Measurements from ENCODE around the gene ROR2. TPM values are rescaled to one million over a fixed set of nuclear protein-coding genes. Genes with fewer than 3 reads are reported as not detected.

Gene ROR2
- total and polyA plus RNA-seq, 5 donors from 2014 or later: 0.12 TPM; not detected in 4

DNA sequence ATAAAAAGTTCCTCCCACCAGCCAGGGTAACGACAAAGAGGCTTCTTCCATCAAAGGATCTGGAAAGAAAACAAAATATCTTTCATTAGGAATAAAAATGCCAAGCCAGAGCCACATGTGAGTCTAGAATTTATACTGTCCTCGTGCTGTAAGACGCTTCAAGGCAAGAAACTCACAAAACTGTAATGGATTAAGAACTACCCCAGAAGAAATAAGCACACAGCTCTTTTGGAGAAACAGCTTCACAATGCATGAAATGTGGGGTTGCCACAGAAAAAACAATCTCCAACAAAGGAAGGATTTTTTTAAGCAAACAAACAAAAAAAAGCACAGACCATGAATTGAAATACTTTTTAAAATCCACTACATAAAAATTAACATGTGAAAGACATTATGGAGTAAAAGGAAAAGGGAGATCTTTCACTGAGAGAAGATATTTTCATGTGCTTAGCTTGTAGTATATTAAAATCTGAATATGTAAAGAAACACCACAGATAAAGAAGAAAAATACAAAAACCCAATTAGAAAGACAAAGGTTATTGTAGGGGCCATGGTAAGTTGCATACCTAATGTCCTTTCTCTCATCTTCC lies 385.9 kb downstream of the ROR2 start:
- no peak overlapping the region for H3K27ac Mint-ChIP-seq
- peaks cover 18% of the 10 kb centered on the region for H3K27me3 Mint-ChIP-seq
- H3K9me3 ChIP-seq (ENCODE audit: control insufficient read depth in 2 of 2, low read length in 2 of 2): no peaks in the 10 kb centered on the region
- no peak overlapping the region for H3K4me3 ChIP-seq (ENCODE audit: low read depth, low read length)
- H3K9me3 Mint-ChIP-seq: peaks cover 0 to 3% (median 0%) of the 10 kb centered on the region in 7 donors
- H3K4me1 ChIP-seq (ENCODE audit: control insufficient read depth, insufficient read depth, low read length, poor library complexity, severe bottlenecking): no peaks in the 10 kb centered on the region
- ATAC-seq (ENCODE audit: low read depth in 2 of 2) (no peak), DNase-seq (no peak)
- H3K36me3 ChIP-seq (ENCODE audit: control insufficient read depth, insufficient read depth, low read length): no peaks in the 10 kb centered on the region
- H3K4me3 Mint-ChIP-seq: no peak overlapping the region
- H3K4me1 Mint-ChIP-seq: no peaks in the 10 kb centered on the region
- no peaks in the 10 kb centered on the region for H3K36me3 Mint-ChIP-seq
- H3K27me3 ChIP-seq (ENCODE audit: control insufficient read depth, insufficient read depth, low read length): no peaks in the 10 kb centered on the region
- H3K27ac ChIP-seq (ENCODE audit: insufficient read depth, low read length, poor library complexity, severe bottlenecking): no peak overlapping the region

DNA sequence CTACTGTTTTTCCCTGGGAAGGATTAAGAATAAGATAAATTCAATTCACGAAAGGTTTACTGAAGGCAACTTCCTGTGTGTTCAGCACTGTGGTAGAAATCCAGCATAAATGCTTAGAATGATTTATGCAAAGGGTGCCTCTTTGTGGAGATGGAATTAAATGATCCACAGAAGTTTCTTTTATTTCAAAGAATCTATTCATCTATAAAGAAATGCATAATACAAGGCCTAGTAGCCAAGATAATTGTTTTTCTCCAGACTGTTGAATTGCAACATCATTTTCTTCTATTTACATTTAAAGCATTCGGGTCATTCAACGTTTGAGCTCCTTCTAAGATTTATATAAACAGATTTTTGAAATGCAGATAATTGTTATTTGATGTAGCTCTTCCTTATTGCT lies 387.6 kb downstream of the ROR2 start:
- Mint-ChIP-seq H3K27ac (no peak overlapping the region), H3K4me3 (no peak overlapping the region), H3K9me3 (peaks cover 0 to 3% (median 0%) of the 10 kb centered on the region in 7 donors), H3K36me3 (no peaks in the 10 kb centered on the region), H3K27me3 (peaks cover 17% of the 10 kb centered on the region), H3K4me1 (no peaks in the 10 kb centered on the region)
- no peaks in the 10 kb centered on the region for H3K36me3 ChIP-seq (ENCODE audit: control insufficient read depth, insufficient read depth, low read length)
- no peaks in the 10 kb centered on the region for H3K4me1 ChIP-seq (ENCODE audit: control insufficient read depth, insufficient read depth, low read length, poor library complexity, severe bottlenecking)
- H3K27ac ChIP-seq (ENCODE audit: insufficient read depth, low read length, poor library complexity, severe bottlenecking): no peak overlapping the region
- ATAC-seq (ENCODE audit: low read depth in 2 of 2) (no peak), DNase-seq (no peak)
- H3K27me3 ChIP-seq (ENCODE audit: control insufficient read depth, insufficient read depth, low read length): no peaks in the 10 kb centered on the region
- no peak overlapping the region for H3K4me3 ChIP-seq (ENCODE audit: low read depth, low read length)
- H3K9me3 ChIP-seq (ENCODE audit: control insufficient read depth in 2 of 2, low read length in 2 of 2): no peaks in the 10 kb centered on the region

DNA sequence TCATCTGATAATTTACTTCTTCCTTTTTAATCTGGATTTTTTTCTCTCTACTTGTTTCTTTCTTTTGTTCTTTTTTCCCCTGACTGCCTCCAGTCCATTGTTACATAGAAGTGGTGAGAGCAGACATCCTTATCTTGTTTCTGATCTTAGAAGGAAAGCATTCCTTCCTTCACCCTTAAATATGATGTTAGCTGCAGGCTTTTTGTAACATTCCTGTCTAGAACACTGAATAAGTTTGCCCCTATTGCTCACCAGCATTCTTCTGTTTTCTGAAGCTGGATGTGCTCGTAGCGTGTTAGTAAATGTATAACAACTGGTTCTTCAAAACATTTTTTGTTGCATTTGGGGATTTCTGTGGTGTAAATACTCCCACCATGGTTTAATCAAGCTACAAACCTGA lies 389.7 kb downstream of the ROR2 start:
- H3K27me3 Mint-ChIP-seq: peaks cover 17% of the 10 kb centered on the region
- no peak overlapping the region for H3K4me3 ChIP-seq (ENCODE audit: low read depth, low read length)

DNA sequence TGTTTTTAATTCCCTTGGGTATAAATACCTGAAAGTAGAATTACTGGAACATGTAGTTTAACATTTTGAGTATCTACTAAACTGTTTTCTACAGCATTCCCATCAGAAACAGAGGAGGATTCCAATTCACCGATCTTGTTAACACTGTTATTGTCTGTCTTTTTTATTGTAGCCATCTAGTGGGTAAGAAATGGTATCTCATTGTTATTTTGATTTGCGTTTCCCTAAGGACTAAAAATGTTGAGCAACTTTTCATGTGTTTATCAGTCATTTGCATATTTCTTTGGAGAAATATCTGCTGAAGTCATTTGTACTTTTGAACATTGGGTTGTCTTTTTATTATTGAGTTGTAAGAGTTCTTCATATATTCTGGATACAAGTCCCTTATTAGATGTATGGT lies 391.1 kb downstream of the ROR2 start:
- H3K27ac Mint-ChIP-seq: no peak overlapping the region
- Histone ChIP-seq H3K4me3 (ENCODE audit: low read depth, low read length) (no peak overlapping the region), H3K4me1 (ENCODE audit: control insufficient read depth, insufficient read depth, low read length, poor library complexity, severe bottlenecking) (no peaks in the 10 kb centered on the region), H3K36me3 (ENCODE audit: control insufficient read depth, insufficient read depth, low read length) (no peaks in the 10 kb centered on the region), H3K27ac (ENCODE audit: insufficient read depth, low read length, poor library complexity, severe bottlenecking) (no peak overlapping the region), H3K27me3 (ENCODE audit: control insufficient read depth, insufficient read depth, low read length) (no peaks in the 10 kb centered on the region), H3K9me3 (ENCODE audit: control insufficient read depth in 2 of 2, low read length in 2 of 2) (no peaks in the 10 kb centered on the region)
- peaks cover 0 to 3% (median 0%) of the 10 kb centered on the region in 7 donors for H3K9me3 Mint-ChIP-seq
- H3K36me3 Mint-ChIP-seq: no peaks in the 10 kb centered on the region
- DNase-seq (no peak), ATAC-seq (ENCODE audit: low read depth in 2 of 2) (no peak)
- H3K4me3 Mint-ChIP-seq: no peak overlapping the region
- no peaks in the 10 kb centered on the region for H3K4me1 Mint-ChIP-seq
- H3K27me3 Mint-ChIP-seq: peaks cover 23% of the 10 kb centered on the region

More for the DNA sequence above, 389.7 kb downstream of the ROR2 start:
- no peaks in the 10 kb centered on the region for H3K4me1 ChIP-seq (ENCODE audit: control insufficient read depth, insufficient read depth, low read length, poor library complexity, severe bottlenecking)
- H3K36me3 Mint-ChIP-seq: no peaks in the 10 kb centered on the region
- H3K4me1 Mint-ChIP-seq: no peaks in the 10 kb centered on the region
- peaks cover 0 to 3% (median 0%) of the 10 kb centered on the region in 7 donors for H3K9me3 Mint-ChIP-seq
- H3K27ac ChIP-seq (ENCODE audit: insufficient read depth, low read length, poor library complexity, severe bottlenecking): no peak overlapping the region
- DNase-seq (no peak), ATAC-seq (ENCODE audit: low read depth in 2 of 2) (no peak)
- no peaks in the 10 kb centered on the region for H3K36me3 ChIP-seq (ENCODE audit: control insufficient read depth, insufficient read depth, low read length)
- H3K9me3 ChIP-seq (ENCODE audit: control insufficient read depth in 2 of 2, low read length in 2 of 2): no peaks in the 10 kb centered on the region
- H3K4me3 Mint-ChIP-seq: no peak overlapping the region
- H3K27me3 ChIP-seq (ENCODE audit: control insufficient read depth, insufficient read depth, low read length): no peaks in the 10 kb centered on the region
- no peak overlapping the region for H3K27ac Mint-ChIP-seq

DNA sequence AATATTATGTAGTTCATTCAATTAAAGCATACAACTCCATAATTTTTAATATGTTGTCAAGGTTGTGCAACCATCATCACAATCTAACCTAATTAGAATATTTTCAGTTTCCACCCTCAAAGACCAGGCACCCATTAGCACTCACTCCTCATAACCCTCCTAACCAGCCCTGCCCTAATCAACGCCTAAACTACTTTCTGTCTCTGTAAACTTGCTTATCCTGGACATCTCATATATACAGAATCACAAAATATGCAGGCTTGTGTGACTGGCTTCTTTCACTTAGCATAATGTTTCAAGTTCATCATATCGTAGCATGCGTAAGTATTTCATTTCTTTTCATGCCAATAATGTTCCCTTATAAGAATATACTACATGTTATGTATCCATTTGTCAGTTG lies 391.6 kb downstream of the ROR2 start:
- DNase-seq: no peak
- Histone ChIP-seq H3K4me3 (ENCODE audit: low read depth, low read length) (no peak overlapping the region), H3K27me3 (ENCODE audit: control insufficient read depth, insufficient read depth, low read length) (no peaks in the 10 kb centered on the region), H3K27ac (ENCODE audit: insufficient read depth, low read length, poor library complexity, severe bottlenecking) (no peak overlapping the region), H3K9me3 (ENCODE audit: control insufficient read depth in 2 of 2, low read length in 2 of 2) (no peaks in the 10 kb centered on the region), H3K4me1 (ENCODE audit: control insufficient read depth, insufficient read depth, low read length, poor library complexity, severe bottlenecking) (no peaks in the 10 kb centered on the region), H3K36me3 (ENCODE audit: control insufficient read depth, insufficient read depth, low read length) (no peaks in the 10 kb centered on the region)
- Mint-ChIP-seq H3K9me3 (peaks cover 0 to 3% (median 0%) of the 10 kb centered on the region in 7 donors), H3K4me3 (no peak overlapping the region), H3K4me1 (no peaks in the 10 kb centered on the region), H3K27me3 (peaks cover 24% of the 10 kb centered on the region), H3K27ac (no peak overlapping the region), H3K36me3 (no peaks in the 10 kb centered on the region)
- ATAC-seq (ENCODE audit: low read depth in 2 of 2): no peak

DNA sequence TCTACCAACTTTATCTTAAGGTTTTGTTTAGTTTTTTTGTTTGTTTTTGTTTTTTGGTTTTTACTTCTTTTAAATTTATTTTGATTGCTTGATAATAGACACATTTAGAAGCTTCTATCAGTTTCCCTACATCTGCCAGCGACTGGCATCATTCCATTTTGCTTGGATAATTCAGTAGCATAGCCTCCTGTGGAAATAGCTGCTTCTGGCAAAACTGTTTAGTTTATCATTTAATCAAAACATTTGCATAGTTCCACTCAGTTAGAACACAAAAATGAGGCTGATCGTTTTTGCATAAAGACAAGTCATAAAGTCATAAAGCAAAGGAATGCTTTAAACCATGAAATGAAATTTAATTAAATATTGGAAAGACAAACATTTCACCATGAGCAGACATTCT lies 392.7 kb downstream of the ROR2 start:
- Mint-ChIP-seq H3K4me3 (no peak overlapping the region), H3K36me3 (no peaks in the 10 kb centered on the region), H3K27me3 (peaks cover 17% of the 10 kb centered on the region), H3K9me3 (peaks cover 0 to 3% (median 0%) of the 10 kb centered on the region in 7 donors), H3K4me1 (no peaks in the 10 kb centered on the region), H3K27ac (no peak overlapping the region)
- no peak overlapping the region for H3K27ac ChIP-seq (ENCODE audit: insufficient read depth, low read length, poor library complexity, severe bottlenecking)
- no peaks in the 10 kb centered on the region for H3K27me3 ChIP-seq (ENCODE audit: control insufficient read depth, insufficient read depth, low read length)
- H3K4me3 ChIP-seq (ENCODE audit: low read depth, low read length): no peak overlapping the region
- H3K36me3 ChIP-seq (ENCODE audit: control insufficient read depth, insufficient read depth, low read length): no peaks in the 10 kb centered on the region
- ATAC-seq (ENCODE audit: low read depth in 2 of 2): no peak
- no peak for DNase-seq
- no peaks in the 10 kb centered on the region for H3K4me1 ChIP-seq (ENCODE audit: control insufficient read depth, insufficient read depth, low read length, poor library complexity, severe bottlenecking)
- no peaks in the 10 kb centered on the region for H3K9me3 ChIP-seq (ENCODE audit: control insufficient read depth in 2 of 2, low read length in 2 of 2)

DNA sequence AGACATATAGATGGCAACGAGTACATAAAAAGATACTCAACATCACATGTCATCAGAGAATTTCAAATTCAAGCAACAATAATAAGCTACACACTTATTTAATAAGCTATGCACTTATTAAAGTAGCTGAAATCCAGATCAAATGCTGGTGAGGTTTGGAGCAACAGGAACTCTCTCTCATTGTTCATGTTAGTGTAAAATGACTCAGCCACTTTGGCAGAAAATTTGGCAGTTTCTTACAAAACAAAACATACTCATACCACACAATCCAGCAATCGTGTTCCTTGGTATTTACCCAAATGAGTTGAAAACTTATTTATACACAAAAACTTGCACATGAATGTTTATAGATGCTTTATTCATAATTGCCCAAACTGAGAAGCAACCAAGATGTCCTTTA lies 394.9 kb downstream of the ROR2 start:
- H3K36me3 Mint-ChIP-seq: no peaks in the 10 kb centered on the region
- no peak for DNase-seq
- no peak overlapping the region for H3K4me3 ChIP-seq (ENCODE audit: low read depth, low read length)
- H3K27ac ChIP-seq (ENCODE audit: insufficient read depth, low read length, poor library complexity, severe bottlenecking): no peak overlapping the region
- no peak for ATAC-seq (ENCODE audit: low read depth in 2 of 2)
- H3K27ac Mint-ChIP-seq: no peak overlapping the region
- no peaks in the 10 kb centered on the region for H3K36me3 ChIP-seq (ENCODE audit: control insufficient read depth, insufficient read depth, low read length)
- H3K4me1 Mint-ChIP-seq: no peaks in the 10 kb centered on the region
- H3K27me3 Mint-ChIP-seq: peaks cover 16% of the 10 kb centered on the region
- H3K9me3 ChIP-seq (ENCODE audit: control insufficient read depth in 2 of 2, low read length in 2 of 2): no peaks in the 10 kb centered on the region
- no peaks in the 10 kb centered on the region for H3K27me3 ChIP-seq (ENCODE audit: control insufficient read depth, insufficient read depth, low read length)
- no peak overlapping the region for H3K4me3 Mint-ChIP-seq
- no peaks in the 10 kb centered on the region for H3K4me1 ChIP-seq (ENCODE audit: control insufficient read depth, insufficient read depth, low read length, poor library complexity, severe bottlenecking)
- no peaks in the 10 kb centered on the region for H3K9me3 Mint-ChIP-seq

DNA sequence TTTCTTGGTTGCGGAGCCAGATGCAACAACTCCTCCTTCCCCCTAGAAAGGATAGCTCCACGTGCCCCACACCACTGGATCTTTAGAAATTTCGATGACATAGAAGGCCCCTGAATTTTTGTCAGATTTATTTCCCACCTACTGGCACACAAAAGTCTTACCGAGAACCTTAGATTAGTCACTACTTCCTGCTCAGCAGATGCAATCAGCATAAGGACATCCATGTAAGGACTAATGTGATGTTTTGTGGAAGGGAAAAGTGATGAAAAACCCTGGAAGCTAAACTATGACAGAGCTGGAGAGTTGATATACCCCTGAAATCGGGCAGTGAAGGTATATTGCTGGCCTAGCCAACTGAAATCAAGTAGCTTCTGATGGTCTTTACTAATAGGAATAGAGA lies 400.9 kb downstream of the ROR2 start:
- DNase-seq (no peak), ATAC-seq (ENCODE audit: low read depth in 2 of 2) (no peak)
- Histone ChIP-seq H3K27ac (ENCODE audit: insufficient read depth, low read length, poor library complexity, severe bottlenecking) (no peak overlapping the region), H3K36me3 (ENCODE audit: control insufficient read depth, insufficient read depth, low read length) (no peaks in the 10 kb centered on the region), H3K4me1 (ENCODE audit: control insufficient read depth, insufficient read depth, low read length, poor library complexity, severe bottlenecking) (no peaks in the 10 kb centered on the region), H3K27me3 (ENCODE audit: control insufficient read depth, insufficient read depth, low read length) (peaks cover 2% of the 10 kb centered on the region), H3K4me3 (ENCODE audit: low read depth, low read length) (no peak overlapping the region), H3K9me3 (ENCODE audit: control insufficient read depth in 2 of 2, low read length in 2 of 2) (no peaks in the 10 kb centered on the region)
- H3K4me3 Mint-ChIP-seq: no peak overlapping the region
- H3K4me1 Mint-ChIP-seq: no peaks in the 10 kb centered on the region
- H3K27me3 Mint-ChIP-seq: peaks cover 7% of the 10 kb centered on the region
- no peaks in the 10 kb centered on the region for H3K9me3 Mint-ChIP-seq
- no peak overlapping the region for H3K27ac Mint-ChIP-seq
- no peaks in the 10 kb centered on the region for H3K36me3 Mint-ChIP-seq

Measured in CD4-positive, CD25-positive, alpha-beta regulatory T cell (primary cell).